B cell (primary cell): Measurements from ENCODE around the gene RAB3B. TPM values are rescaled to one million over a fixed set of nuclear protein-coding genes. Genes with fewer than 3 reads are reported as not detected.
A peak's percentile ranks its signal among the peaks of the same experiment; 100 is the strongest.

Source experiments
- ATAC-seq: fragments of 200-7000 bp; cut with Tn5 transposase; one replicate; pipeline ENCODE4 v1.10.0; 2021; ENCODE audit warnings: low read depth, mild to moderate bottlenecking, moderate number of reproducible peaks, moderate library complexity
- CTCF ChIA-PET: fragments of 350-600 bp; sonication (Branson Sonifier 250); formaldehyde crosslinking; loops from one replicate; lab custom pipeline; 2021; ENCODE audit warnings: antibody characterized with exemption, inconsistent platforms; lab: Charles Lee
- POLR2A ChIA-PET: fragments of 350-600 bp; sonication (Branson Sonifier 250); formaldehyde crosslinking; loops from one replicate; lab custom pipeline; 2021; ENCODE audit warnings: antibody characterized with exemption; lab: Charles Lee
- DNase-seq: peaks from one replicate; pipeline ENCODE4 v3.0.0; 2013
- H2AFZ ChIP-seq: 2 replicates; pipeline ENCODE4 v1.6.1; 2012; ENCODE audit warnings: mild to moderate bottlenecking, low read depth, low read length; ENCODE audit not compliant: insufficient read depth, poor library complexity, severe bottlenecking
- H3K27ac ChIP-seq, 2 donors: 1 replicate in 1 of 2; 2 replicates in 1 of 2; pipeline ENCODE4 v1.5.1; 2012 to 2013; ENCODE audit warnings: low read length in 2 of 2, mild to moderate bottlenecking in 2 of 2, moderate library complexity in 1 of 2
- H3K27me3 ChIP-seq, 4 experiments: fragments of 200-600 bp in 1 of 4; sonication (generic) in 1 of 4; replicated peaks in 1 of 4; 1 replicate in 2 of 4; 2 replicates in 2 of 4; pipeline versions ENCODE4 v1.6.1 to v1.7.0; 2013 to 2016; ENCODE audit warnings: low read length in 3 of 4, mild to moderate bottlenecking in 2 of 4, mixed read lengths in 1 of 4, moderate library complexity in 1 of 4; ENCODE audit not compliant: insufficient read depth in 4 of 4, control insufficient read depth in 3 of 4; ENCODE audit errors: control extremely low read depth in 1 of 4
- H3K36me3 ChIP-seq, 2 experiments: replicated peaks in 1 of 2; 1 replicate in 1 of 2; 2 replicates in 1 of 2; pipeline versions ENCODE4 v1.6.1 to v1.7.1; 2013; ENCODE audit warnings: low read length in 1 of 2; ENCODE audit not compliant: insufficient read depth in 2 of 2, control insufficient read depth in 1 of 2; ENCODE audit errors: control extremely low read depth in 1 of 2, extremely low read depth in 1 of 2
- H3K4me1 ChIP-seq, 2 donors: fragments of 200-600 bp in 1 of 2; sonication (generic) in 1 of 2; 1 replicate in 1 of 2; 2 replicates in 1 of 2; pipeline versions ENCODE4 v1.5.1 to v1.6.1; 2013 to 2017; ENCODE audit warnings: low read length in 2 of 2; ENCODE audit not compliant: control insufficient read depth in 2 of 2, insufficient read depth in 2 of 2
- H3K4me2 ChIP-seq: replicated peaks from 2 replicates; pipeline ENCODE3; 2012; ENCODE audit warnings: mild to moderate bottlenecking, low read depth, low read length; ENCODE audit not compliant: poor library complexity, severe bottlenecking
- H3K4me3 ChIP-seq, 5 experiments: fragments of 200-600 bp in 1 of 5; sonication (generic) in 1 of 5; 1 replicate in 3 of 5; 2 replicates in 2 of 5; pipeline versions ENCODE4 v1.5.1 to v1.7.0; 2011 to 2016; ENCODE audit warnings: low read length in 4 of 5, mild to moderate bottlenecking in 4 of 5, low read depth in 2 of 5, control low read depth in 1 of 5, moderate library complexity in 1 of 5; ENCODE audit not compliant: insufficient read depth in 1 of 5; ENCODE audit errors: control extremely low read depth in 1 of 5, extremely low read depth in 1 of 5
- H3K79me2 ChIP-seq: fragments of 200-600 bp; sonication (generic); one replicate; pipeline ENCODE4 v1.6.0; 2016; ENCODE audit warnings: low read length; ENCODE audit not compliant: control insufficient read depth, insufficient read depth
- H3K9ac ChIP-seq: fragments of 200-600 bp; sonication (generic); 2 replicates; pipeline ENCODE4 v1.6.1; 2017; ENCODE audit warnings: mild to moderate bottlenecking, low read length, moderate library complexity
- H3K9me3 ChIP-seq, 3 donors: one replicate each; pipeline versions ENCODE4 v1.6.1 to v1.7.1; 2013; ENCODE audit warnings: low read length in 2 of 3; ENCODE audit not compliant: control insufficient read depth in 2 of 3, insufficient read depth in 1 of 3; ENCODE audit errors: control extremely low read depth in 1 of 3
- H4K20me1 ChIP-seq: 2 replicates; pipeline ENCODE4 v1.6.0; 2012; ENCODE audit warnings: mild to moderate bottlenecking, low read length; ENCODE audit not compliant: insufficient read depth, control insufficient read depth, poor library complexity, severe bottlenecking
- H3K27ac Mint-ChIP-seq: one replicate; pipeline ENCODE4 v1.8.0; 2021; ENCODE audit warnings: mixed read lengths
- H3K27me3 Mint-ChIP-seq: one replicate; pipeline ENCODE4 v1.8.0; 2021; ENCODE audit warnings: mixed read lengths
- H3K4me1 Mint-ChIP-seq: one replicate; pipeline ENCODE4 v1.8.0; 2021; ENCODE audit warnings: mixed read lengths
- H3K4me3 Mint-ChIP-seq: one replicate; pipeline ENCODE4 v1.8.0; 2021; ENCODE audit warnings: mixed read lengths
- H3K9me3 Mint-ChIP-seq: one replicate; pipeline ENCODE4 v1.8.0; 2022; ENCODE audit warnings: mixed read lengths; ENCODE audit not compliant: insufficient read depth
- EZH2 ChIP-seq: IDR thresholded peaks from 2 replicates; pipeline ENCODE4 v1.6.1; 2012; ENCODE audit warnings: borderline replicate concordance, low read depth, mild to moderate bottlenecking, moderate library complexity, low read length; ENCODE audit not compliant: insufficient read depth, poor library complexity, severe bottlenecking
- WGBS: methylation state at CpG from one replicate; pipeline ENCODE4 v1.1.5; 2013; ENCODE audit warnings: missing lambda C conversion rate; ENCODE audit not compliant: insufficient coverage; 5-methylcytosine and 5-hydroxymethylcytosine counted together
- intact Hi-C: fragments of 100-400 bp; cut with micrococcal nuclease; formaldehyde crosslinking; loops from one replicate; pipeline ENCODE4 v1.10.0; 2022
- polyA plus RNA-seq: library from polyadenylated mRNA; depleted of rRNA; stranded (reverse); fragments of >200 nt; gene quantifications from 2 replicates; pipeline ENCODE4 v1.2.3, GENCODE V29; 2012
- total RNA-seq, 2 donors: library from RNA; stranded (reverse); fragments of 120-200 nt in 1 of 2; gene quantifications; 1 replicate in 1 of 2; 2 replicates in 1 of 2; pipeline versions ENCODE4 v1.2.3 to v1.2.4, GENCODE V29; 2013 to 2022
- TF ChIP-seq, protein P1 (sequence below): fragments of 200-600 bp; IDR thresholded peaks from one replicate; pipeline ENCODE4 v1.8.0; 2022; ENCODE audit warnings: antibody characterized with exemption, mild to moderate bottlenecking

The RAB3B gene
- total and polyA plus RNA-seq, 2 donors (not counting 1 experiment from before 2014, with no cell fraction given) = 0.02 TPM; not detected in 1

- Histone ChIP-seq H3K79me2 (peaks cover 75% of the 10 kb centered on the region), H3K4me2 (no peak overlapping the region), H3K27me3 (no peaks in the 10 kb centered on the region), H4K20me1 (peaks cover 40% of the 10 kb centered on the region), H3K4me3 (no peak overlapping the region), H3K9ac (no peak overlapping the region), H3K4me1 (peaks cover 14 to 18% of the 10 kb centered on the region in 2 donors), H3K27ac (no peak overlapping the region), H2AFZ (no peak overlapping the region), H3K9me3 (peaks cover 0 to 4% (median 0%) of the 10 kb centered on the region in 3 donors), H3K36me3 (no peaks in the 10 kb centered on the region)
- no peaks in the 10 kb centered on the region for H3K9me3 Mint-ChIP-seq
- ATAC-seq (no peak), DNase-seq (no peak)
- ChIA-PET CTCF (no interaction called here), POLR2A (no interaction called here)
- WGBS = 100% methylated on average over 2 of the region's 4 CpGs
- H3K27ac Mint-ChIP-seq = no peak overlapping the region
- H3K27me3 Mint-ChIP-seq = no peaks in the 10 kb centered on the region
- intact Hi-C loops = no loop called here
- TF ChIP-seq EZH2 = no peak
- TF ChIP-seq, protein P1, sequence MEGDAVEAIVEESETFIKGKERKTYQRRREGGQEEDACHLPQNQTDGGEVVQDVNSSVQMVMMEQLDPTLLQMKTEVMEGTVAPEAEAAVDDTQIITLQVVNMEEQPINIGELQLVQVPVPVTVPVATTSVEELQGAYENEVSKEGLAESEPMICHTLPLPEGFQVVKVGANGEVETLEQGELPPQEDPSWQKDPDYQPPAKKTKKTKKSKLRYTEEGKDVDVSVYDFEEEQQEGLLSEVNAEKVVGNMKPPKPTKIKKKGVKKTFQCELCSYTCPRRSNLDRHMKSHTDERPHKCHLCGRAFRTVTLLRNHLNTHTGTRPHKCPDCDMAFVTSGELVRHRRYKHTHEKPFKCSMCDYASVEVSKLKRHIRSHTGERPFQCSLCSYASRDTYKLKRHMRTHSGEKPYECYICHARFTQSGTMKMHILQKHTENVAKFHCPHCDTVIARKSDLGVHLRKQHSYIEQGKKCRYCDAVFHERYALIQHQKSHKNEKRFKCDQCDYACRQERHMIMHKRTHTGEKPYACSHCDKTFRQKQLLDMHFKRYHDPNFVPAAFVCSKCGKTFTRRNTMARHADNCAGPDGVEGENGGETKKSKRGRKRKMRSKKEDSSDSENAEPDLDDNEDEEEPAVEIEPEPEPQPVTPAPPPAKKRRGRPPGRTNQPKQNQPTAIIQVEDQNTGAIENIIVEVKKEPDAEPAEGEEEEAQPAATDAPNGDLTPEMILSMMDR = no peak
- H3K4me1 Mint-ChIP-seq = peaks cover 54% of the 10 kb centered on the region
- H3K4me3 Mint-ChIP-seq = no peak overlapping the region
Measured at GRCh38 chr1:51867479-51868232, 122.8 kb downstream of the RAB3B start.

- DNase-seq (peak; percentile 72), ATAC-seq (peak; percentile 70)
- POLR2A ChIA-PET = no interaction called here
- Mint-ChIP-seq H3K27ac (peak overlapping the region; percentile 1), H3K4me1 (peaks cover 42% of the 10 kb centered on the region), H3K27me3 (no peaks in the 10 kb centered on the region), H3K4me3 (peak overlapping the region; percentile 13), H3K9me3 (no peaks in the 10 kb centered on the region)
- no peaks in the 10 kb centered on the region for H3K36me3 ChIP-seq
- peaks cover 38% of the 10 kb centered on the region for H4K20me1 ChIP-seq
- CTCF ChIA-PET = interaction anchor here (0.7 to 1.4 kb wide), 3 partner anchors 9 to 372 kb away, joined by 3 to 4 read pairs (median 4); no protein-coding TSS in a partner anchor
- H3K79me2 ChIP-seq = peaks cover 62% of the 10 kb centered on the region
- intact Hi-C loops = loop anchor here (1.0 kb wide), 1 partner anchor 15 kb away; the partner anchor contains the start of gene NRDC
- H3K27ac ChIP-seq = peak overlapping the region; percentile 30 to 75
- no peak overlapping the region for H3K9ac ChIP-seq
- H3K9me3 ChIP-seq = peaks cover 0 to 4% (median 0%) of the 10 kb centered on the region in 3 donors
- WGBS = no CpG with 5 or more reads among the region's 2 CpGs
- TF ChIP-seq, protein P1 = no peak
- TF ChIP-seq EZH2 = no peak
- no peak overlapping the region for H3K4me3 ChIP-seq
- H3K4me1 ChIP-seq = peaks cover 14 to 22% of the 10 kb centered on the region in 2 donors
- no peak overlapping the region for H2AFZ ChIP-seq
- no peaks in the 10 kb centered on the region for H3K27me3 ChIP-seq
- peak overlapping the region; percentile 39 for H3K4me2 ChIP-seq
Measured at GRCh38 chr1:51863384-51863783, 127.1 kb downstream of the RAB3B start.
